Chondrocyte (in vitro differentiated cells): ENCODE data around the gene CTNNA2. TPM values are rescaled to one million over a fixed set of nuclear protein-coding genes. Genes with fewer than 3 reads are reported as not detected.

Experiments
- DNase-seq: peaks from one replicate; pipeline ENCODE4 v3.0.0; 2021; ENCODE audit warnings: mixed read lengths, low spot score
- H3K27ac Mint-ChIP-seq: one replicate; pipeline ENCODE4 v1.8.0; 2021; ENCODE audit warnings: mild to moderate bottlenecking, moderate library complexity, mixed read lengths; ENCODE audit not compliant: unreplicated experiment
- H3K27me3 Mint-ChIP-seq: 2 replicates; pipeline ENCODE4 v1.8.0; 2021; ENCODE audit warnings: low read depth, mixed read lengths
- H3K36me3 Mint-ChIP-seq: 2 replicates; pipeline ENCODE4 v1.8.0; 2021; ENCODE audit warnings: low read depth, mixed read lengths
- H3K4me1 Mint-ChIP-seq: 2 replicates; pipeline ENCODE4 v1.8.0; 2021; ENCODE audit warnings: low read depth, mild to moderate bottlenecking, mixed read lengths
- H3K4me3 Mint-ChIP-seq: one replicate; pipeline ENCODE4 v1.8.0; 2021; ENCODE audit warnings: mild to moderate bottlenecking, moderate library complexity, mixed read lengths; ENCODE audit not compliant: unreplicated experiment
- H3K9me3 Mint-ChIP-seq: 2 replicates; pipeline ENCODE4 v1.8.0; 2021; ENCODE audit warnings: low read depth, mixed read lengths
- CTCF ChIP-seq: fragments of 200-600 bp; sonication (generic); IDR thresholded peaks from 2 replicates; pipeline ENCODE4 v1.5.0; 2021; ENCODE audit warnings: antibody characterized with exemption, mild to moderate bottlenecking, moderate library complexity
- total RNA-seq: library from RNA; stranded (reverse); gene quantifications from 3 replicates; pipeline ENCODE4 v1.2.1, GENCODE V29; 2021

CTNNA2 gene
- total RNA-seq, 1 donor from 2014 or later = not detected

GRCh38 chr2:80168801-80169200, 656.0 kb downstream of the CTNNA2 start:
- H3K4me3 Mint-ChIP-seq = no peak overlapping the region
- DNase-seq = no peak
- no peaks in the 10 kb centered on the region for H3K27me3 Mint-ChIP-seq
- no peaks in the 10 kb centered on the region for H3K9me3 Mint-ChIP-seq
- H3K36me3 Mint-ChIP-seq = no peaks in the 10 kb centered on the region
- H3K4me1 Mint-ChIP-seq = no peaks in the 10 kb centered on the region
- no peak for TF ChIP-seq CTCF
- no peak overlapping the region for H3K27ac Mint-ChIP-seq

- no peak for TF ChIP-seq CTCF
- no peaks in the 10 kb centered on the region for H3K4me1 Mint-ChIP-seq
- no peak overlapping the region for H3K4me3 Mint-ChIP-seq
- H3K9me3 Mint-ChIP-seq = no peaks in the 10 kb centered on the region
- no peaks in the 10 kb centered on the region for H3K27me3 Mint-ChIP-seq
- no peak for DNase-seq
- H3K36me3 Mint-ChIP-seq = no peaks in the 10 kb centered on the region
- H3K27ac Mint-ChIP-seq = no peak overlapping the region
These were observed 657.2 kb downstream of the CTNNA2 start for GRCh38 chr2:80169811-80170594.

- DNase-seq = no peak
- Mint-ChIP-seq H3K27me3 (no peaks in the 10 kb centered on the region), H3K36me3 (no peaks in the 10 kb centered on the region), H3K9me3 (peaks cover 14% of the 10 kb centered on the region), H3K4me1 (no peaks in the 10 kb centered on the region), H3K27ac (no peak overlapping the region), H3K4me3 (no peak overlapping the region)
- no peak for TF ChIP-seq CTCF
These were observed 672.2 kb downstream of the CTNNA2 start for GRCh38 chr2:80185091-80185490.

- no peak for DNase-seq
- H3K27ac Mint-ChIP-seq = no peak overlapping the region
- H3K36me3 Mint-ChIP-seq = no peaks in the 10 kb centered on the region
- H3K9me3 Mint-ChIP-seq = peaks cover 4% of the 10 kb centered on the region
- H3K4me3 Mint-ChIP-seq = no peak overlapping the region
- no peaks in the 10 kb centered on the region for H3K27me3 Mint-ChIP-seq
- no peak for TF ChIP-seq CTCF
- H3K4me1 Mint-ChIP-seq = no peaks in the 10 kb centered on the region
These were observed 673.4 kb downstream of the CTNNA2 start for GRCh38 chr2:80186262-80186661.

GRCh38 chr2:80187156-80187555, 674.3 kb downstream of the CTNNA2 start:
- TF ChIP-seq CTCF = no peak
- Mint-ChIP-seq H3K27me3 (no peaks in the 10 kb centered on the region), H3K4me3 (no peak overlapping the region), H3K9me3 (no peaks in the 10 kb centered on the region), H3K27ac (no peak overlapping the region), H3K4me1 (no peaks in the 10 kb centered on the region), H3K36me3 (no peaks in the 10 kb centered on the region)
- DNase-seq = no peak
